Chondrocyte (in vitro differentiated cells): ENCODE measurements around the gene TNRC6C. TPM values are rescaled to one million over a fixed set of nuclear protein-coding genes. Genes with fewer than 3 reads are reported as not detected.
"Not testable (repeated sequence)": the region's sequence is repeated elsewhere in the genome, so short reads cannot be mapped to it uniquely, and the experiment has no call there.

Experiments used
- DNase-seq: peaks from one replicate; pipeline ENCODE4 v3.0.0; 2021; ENCODE audit warnings: mixed read lengths, low spot score
- H3K27ac Mint-ChIP-seq: one replicate; pipeline ENCODE4 v1.8.0; 2021; ENCODE audit warnings: mild to moderate bottlenecking, moderate library complexity, mixed read lengths; ENCODE audit not compliant: unreplicated experiment
- H3K27me3 Mint-ChIP-seq: 2 replicates; pipeline ENCODE4 v1.8.0; 2021; ENCODE audit warnings: low read depth, mixed read lengths
- H3K36me3 Mint-ChIP-seq: 2 replicates; pipeline ENCODE4 v1.8.0; 2021; ENCODE audit warnings: low read depth, mixed read lengths
- H3K4me1 Mint-ChIP-seq: 2 replicates; pipeline ENCODE4 v1.8.0; 2021; ENCODE audit warnings: low read depth, mild to moderate bottlenecking, mixed read lengths
- H3K4me3 Mint-ChIP-seq: one replicate; pipeline ENCODE4 v1.8.0; 2021; ENCODE audit warnings: mild to moderate bottlenecking, moderate library complexity, mixed read lengths; ENCODE audit not compliant: unreplicated experiment
- H3K9me3 Mint-ChIP-seq: 2 replicates; pipeline ENCODE4 v1.8.0; 2021; ENCODE audit warnings: low read depth, mixed read lengths
- CTCF ChIP-seq: fragments of 200-600 bp; sonication (generic); IDR thresholded peaks from 2 replicates; pipeline ENCODE4 v1.5.0; 2021; ENCODE audit warnings: antibody characterized with exemption, mild to moderate bottlenecking, moderate library complexity
- total RNA-seq: library from RNA; stranded (reverse); gene quantifications from 3 replicates; pipeline ENCODE4 v1.2.1, GENCODE V29; 2021

Gene TNRC6C
- total RNA-seq, 1 donor from 2014 or later = 19.8 TPM

GRCh38 chr17:78137392-78138203 is 179.1 kb downstream of the TNRC6C start:
- H3K27me3 Mint-ChIP-seq = peaks cover 2% of the 10 kb centered on the region
- H3K9me3 Mint-ChIP-seq = no peaks in the 10 kb centered on the region
- H3K4me1 Mint-ChIP-seq = peaks cover 5% of the 10 kb centered on the region
- no peak overlapping the region for H3K27ac Mint-ChIP-seq
- no peaks in the 10 kb centered on the region for H3K36me3 Mint-ChIP-seq
- TF ChIP-seq CTCF = peak; percentile 67
- no peak overlapping the region for H3K4me3 Mint-ChIP-seq
- peak; percentile 86 for DNase-seq

- no peak for TF ChIP-seq CTCF
- peaks cover 5% of the 10 kb centered on the region for H3K4me1 Mint-ChIP-seq
- no peaks in the 10 kb centered on the region for H3K9me3 Mint-ChIP-seq
- H3K36me3 Mint-ChIP-seq = no peaks in the 10 kb centered on the region
- H3K27me3 Mint-ChIP-seq = peaks cover 2% of the 10 kb centered on the region
- H3K27ac Mint-ChIP-seq = no peak overlapping the region
- no peak for DNase-seq
- no peak overlapping the region for H3K4me3 Mint-ChIP-seq
Measured at GRCh38 chr17:78138204-78139060, 179.9 kb downstream of the TNRC6C start.

GRCh38 chr17:78139861-78140168 is 181.3 kb downstream of the TNRC6C start:
- not testable (repeated sequence) for H3K4me3 Mint-ChIP-seq, H3K36me3 Mint-ChIP-seq, H3K27me3 Mint-ChIP-seq, H3K27ac Mint-ChIP-seq, DNase-seq, H3K9me3 Mint-ChIP-seq
- H3K4me1 Mint-ChIP-seq = peaks cover 16% of the 10 kb centered on the region

GRCh38 chr17:78140169-78141051 is 181.9 kb downstream of the TNRC6C start:
- peaks cover 21% of the 10 kb centered on the region for H3K4me1 Mint-ChIP-seq
- DNase-seq = peak; percentile 90

More at GRCh38 chr17:78140169-78141051, 181.9 kb downstream of the TNRC6C start:
- TF ChIP-seq CTCF = no peak
- no peak overlapping the region for H3K27ac Mint-ChIP-seq
- H3K27me3 Mint-ChIP-seq = no peaks in the 10 kb centered on the region
- no peak overlapping the region for H3K4me3 Mint-ChIP-seq
- H3K9me3 Mint-ChIP-seq = no peaks in the 10 kb centered on the region
- no peaks in the 10 kb centered on the region for H3K36me3 Mint-ChIP-seq
